Loucy (cell line): Measurements from ENCODE around the gene ZDHHC22.

Source experiments
- CTCF ChIP-seq: fragments of 200-600 bp; sonication (generic); conservative IDR thresholded peaks from 2 replicates; pipeline ENCODE4 v1.5.1; 2014; ENCODE audit warnings: mild to moderate bottlenecking, antibody characterized with exemption, low read length
- EZH2phosphoT487 ChIP-seq: fragments of 200-600 bp; IDR thresholded peaks from 2 replicates; pipeline ENCODE4 v1.6.1; 2018; ENCODE audit warnings: antibody characterized with exemption, mild to moderate bottlenecking, moderate library complexity, borderline replicate concordance

- TF ChIP-seq CTCF: no peak
- no peak for TF ChIP-seq EZH2phosphoT487
Measured at GRCh38 chr14:77098529-77099353, 42.9 kb downstream of the ZDHHC22 start.
